Activated naive CD8-positive, alpha-beta T cell treated with anti-CD3 and anti-CD28 coated beads for 36 hours (primary cell): Measurements from ENCODE around the gene C16orf74. TPM values are rescaled to one million over a fixed set of nuclear protein-coding genes. Genes with fewer than 3 reads are reported as not detected.

Experiments used
- DNase-seq: peaks from one replicate; pipeline ENCODE4 v3.0.0; 2021
- H3K27ac Mint-ChIP-seq: one replicate; pipeline ENCODE4 v1.8.0; 2022; ENCODE audit warnings: mild to moderate bottlenecking, moderate library complexity, mixed read lengths
- H3K27me3 Mint-ChIP-seq: one replicate; pipeline ENCODE4 v1.8.0; 2022; ENCODE audit warnings: mild to moderate bottlenecking, mixed read lengths
- H3K36me3 Mint-ChIP-seq: one replicate; pipeline ENCODE4 v1.8.0; 2021; ENCODE audit warnings: mild to moderate bottlenecking, mixed read lengths
- H3K4me1 Mint-ChIP-seq: one replicate; pipeline ENCODE4 v1.8.0; 2021; ENCODE audit warnings: mixed read lengths
- H3K4me3 Mint-ChIP-seq: one replicate; pipeline ENCODE4 v1.8.0; 2022; ENCODE audit warnings: mild to moderate bottlenecking, moderate library complexity, mixed read lengths
- H3K9me3 Mint-ChIP-seq: one replicate; pipeline ENCODE4 v1.8.0; 2022; ENCODE audit warnings: mixed read lengths
- total RNA-seq, 2 experiments: library from RNA; stranded (reverse); gene quantifications; one replicate each; pipeline ENCODE4 v1.2.3, GENCODE V29; 2021

The C16orf74 gene
- total RNA-seq, 2 experiments from 2014 or later, result 1.5 to 1.6 TPM

DNA sequence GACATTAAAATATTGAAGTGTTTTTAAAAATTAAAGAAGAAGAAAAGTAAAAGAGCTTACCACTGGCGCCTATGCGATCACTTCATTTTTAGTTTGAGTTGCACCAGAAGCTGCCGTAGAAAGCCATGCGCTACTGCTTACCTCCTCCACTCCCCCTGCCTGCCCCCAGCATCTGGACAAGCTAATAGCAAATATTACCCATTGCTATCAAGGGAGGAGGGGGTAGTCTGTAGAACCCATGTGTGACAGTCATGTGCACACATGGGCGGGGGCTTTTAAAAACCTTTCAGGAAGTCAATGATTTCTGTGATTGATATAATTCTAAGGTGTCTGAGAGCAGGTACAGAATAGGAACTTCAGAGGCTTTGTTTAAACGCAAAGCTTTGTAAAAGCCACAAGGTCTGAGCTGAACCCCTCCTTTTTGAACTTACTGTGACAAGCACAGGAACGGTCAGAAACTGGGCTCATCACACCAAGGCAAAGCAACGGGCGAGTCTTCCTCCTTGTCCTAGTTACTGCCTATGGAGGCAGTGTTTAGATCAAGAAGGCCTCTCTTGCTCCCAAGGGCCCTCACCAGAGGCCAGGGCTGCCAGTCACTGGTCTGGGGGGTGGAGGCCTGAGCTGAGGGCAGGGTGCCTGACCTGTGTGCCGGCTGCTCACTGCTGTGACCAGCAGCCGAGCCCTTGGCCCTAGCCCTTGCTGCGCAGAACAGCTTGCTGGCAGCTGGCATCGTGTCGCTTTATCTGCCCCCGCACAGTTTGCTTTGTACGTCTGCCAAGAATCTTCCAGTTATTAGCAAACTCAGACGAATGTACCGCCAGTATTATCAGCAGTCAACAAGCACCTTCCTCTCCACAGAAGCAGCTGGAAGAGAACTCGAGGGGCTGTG is 77.1 kb downstream of the C16orf74 start:
- Mint-ChIP-seq H3K27me3 (no peaks in the 10 kb centered on the region), H3K4me3 (no peak overlapping the region), H3K4me1 (peaks cover 16% of the 10 kb centered on the region), H3K27ac (no peak overlapping the region), H3K36me3 (peaks cover 17% of the 10 kb centered on the region), H3K9me3 (no peaks in the 10 kb centered on the region)
- no peak for DNase-seq

DNA sequence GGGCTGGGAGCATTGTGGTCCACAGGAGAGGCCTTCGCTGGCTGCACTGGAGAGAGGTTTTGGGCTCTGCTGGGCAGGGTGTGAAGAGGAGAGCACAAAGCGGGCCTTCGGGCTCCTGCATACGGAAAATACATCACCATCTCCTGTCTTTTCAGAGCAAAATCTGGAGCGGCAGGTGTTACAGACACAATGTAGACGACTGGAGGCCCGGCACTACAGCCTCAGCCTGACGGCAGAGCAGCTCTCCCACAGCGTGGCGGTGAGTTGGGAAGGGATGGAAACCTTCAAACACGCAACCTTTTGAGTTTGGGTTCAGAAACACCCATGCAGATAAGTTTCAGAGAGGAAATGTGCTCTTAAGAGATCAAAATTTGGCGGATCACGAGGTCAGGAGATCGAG is 80.1 kb downstream of the C16orf74 start:
- H3K27me3 Mint-ChIP-seq, result no peaks in the 10 kb centered on the region
- H3K9me3 Mint-ChIP-seq, result no peaks in the 10 kb centered on the region
- no peak for DNase-seq
- H3K4me3 Mint-ChIP-seq, result no peak overlapping the region
- H3K36me3 Mint-ChIP-seq, result peaks cover 18% of the 10 kb centered on the region
- peak overlapping the region; percentile 67 for H3K27ac Mint-ChIP-seq
- H3K4me1 Mint-ChIP-seq, result peaks cover 8% of the 10 kb centered on the region

DNA sequence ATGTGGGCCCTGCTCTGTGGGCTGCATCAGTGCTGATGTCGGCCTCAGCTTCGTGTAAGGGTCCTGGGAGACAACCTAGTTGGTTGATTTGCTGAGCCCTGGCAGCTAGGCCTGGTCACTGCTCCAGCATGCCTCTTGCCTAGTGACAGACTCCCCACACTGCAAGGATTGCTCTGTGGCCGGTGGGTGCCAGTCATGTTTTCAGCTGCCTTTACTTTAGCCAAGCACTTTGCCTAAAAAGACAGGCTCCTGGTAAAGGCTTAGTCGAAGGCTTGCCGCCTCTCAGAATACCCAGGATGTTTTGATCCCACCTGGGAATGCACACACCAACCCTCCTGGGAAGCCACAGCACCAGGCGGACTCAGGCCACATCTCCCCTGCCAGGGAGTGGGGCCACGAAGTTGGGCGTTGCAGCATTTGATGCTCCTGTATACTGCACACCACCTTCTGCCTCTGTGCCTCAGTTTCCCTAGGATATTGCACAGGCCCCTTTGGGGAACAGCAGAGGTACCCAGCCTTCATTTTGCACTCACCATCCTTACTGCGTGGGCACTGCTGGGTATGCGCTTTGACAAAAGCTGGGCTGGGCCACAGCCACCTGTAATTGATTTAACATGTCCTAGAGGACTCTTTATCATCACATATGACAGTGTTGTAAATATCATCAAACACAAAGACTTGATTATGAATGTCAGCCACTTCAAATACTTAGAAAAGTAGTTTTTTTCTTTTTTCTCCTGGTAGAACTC is 82.0 kb downstream of the C16orf74 start:
- Mint-ChIP-seq H3K4me1 (peaks cover 1% of the 10 kb centered on the region), H3K9me3 (no peaks in the 10 kb centered on the region), H3K27ac (no peak overlapping the region), H3K4me3 (no peak overlapping the region), H3K27me3 (no peaks in the 10 kb centered on the region), H3K36me3 (peaks cover 12% of the 10 kb centered on the region)
- DNase-seq, result no peak

DNA sequence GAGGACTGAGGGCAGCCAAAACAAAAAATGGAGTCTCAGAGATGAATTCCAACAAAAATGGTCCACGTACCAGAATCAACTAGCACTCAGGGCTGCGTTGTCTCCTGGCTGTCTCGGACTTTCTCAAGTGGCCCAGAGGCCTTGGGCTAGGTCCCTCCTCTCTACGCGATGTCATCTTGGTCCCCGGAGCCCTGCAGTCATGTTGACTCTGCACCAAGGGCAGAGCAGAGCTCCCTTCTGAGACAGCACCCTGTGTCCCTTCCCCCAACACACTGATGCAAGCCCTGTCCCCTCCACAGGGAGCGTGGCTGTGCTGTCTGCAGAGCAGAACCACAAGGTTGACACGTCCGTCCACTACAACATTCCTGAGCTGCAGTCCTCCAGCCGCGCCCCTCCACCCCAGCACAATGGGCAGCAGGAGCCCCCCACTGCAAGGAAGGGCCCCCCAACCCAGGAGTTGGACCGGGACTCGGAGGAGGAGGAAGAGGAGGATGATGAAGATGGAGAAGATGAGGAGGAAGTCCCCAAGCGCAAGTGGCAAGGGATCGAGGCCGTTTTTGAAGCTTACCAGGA is 83.0 kb downstream of the C16orf74 start:
- H3K4me1 Mint-ChIP-seq, result peaks cover 1% of the 10 kb centered on the region
- H3K36me3 Mint-ChIP-seq, result peaks cover 12% of the 10 kb centered on the region
- no peaks in the 10 kb centered on the region for H3K27me3 Mint-ChIP-seq
- H3K27ac Mint-ChIP-seq, result no peak overlapping the region
- DNase-seq, result no peak
- H3K4me3 Mint-ChIP-seq, result no peak overlapping the region
- no peaks in the 10 kb centered on the region for H3K9me3 Mint-ChIP-seq

DNA sequence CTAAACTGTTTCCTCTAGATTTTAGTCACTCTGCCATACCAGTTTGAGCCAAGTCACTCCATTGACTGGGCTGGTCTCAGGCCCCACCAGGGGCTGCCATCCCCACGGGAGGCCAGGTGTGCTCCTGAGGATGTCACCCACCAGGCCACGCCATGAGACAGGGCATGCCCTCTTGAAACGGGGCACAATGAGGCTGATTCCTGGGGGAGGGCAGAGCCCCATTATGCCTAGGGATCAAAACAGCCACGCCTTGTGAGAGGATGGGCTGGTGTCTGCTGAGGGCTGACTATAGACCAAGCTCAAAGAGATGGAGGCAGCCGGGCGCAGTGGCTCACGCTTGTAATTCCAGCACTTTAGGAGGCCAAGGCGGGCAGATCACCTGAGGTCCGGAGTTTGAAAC is 83.6 kb downstream of the C16orf74 start:
- Mint-ChIP-seq H3K27ac (peak overlapping the region; percentile 20), H3K36me3 (peaks cover 9% of the 10 kb centered on the region)

DNA sequence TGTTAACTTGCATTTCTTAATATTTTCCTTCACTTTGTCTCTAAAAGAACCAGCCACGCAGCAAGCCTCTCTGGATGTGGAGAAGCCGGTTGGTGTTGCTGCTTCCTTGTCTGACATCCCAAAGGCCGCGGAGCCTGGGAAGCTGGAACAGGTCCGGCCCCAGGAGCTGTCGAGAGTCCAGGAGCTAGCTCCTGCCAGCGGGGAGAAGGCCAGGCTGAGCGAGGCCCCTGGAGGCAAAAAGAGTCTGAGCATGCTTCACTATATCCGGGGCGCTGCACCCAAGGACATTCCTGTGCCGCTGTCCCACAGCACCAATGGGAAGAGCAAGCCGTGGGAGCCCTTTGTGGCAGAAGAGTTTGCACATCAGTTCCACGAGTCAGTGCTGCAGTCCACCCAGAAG is 85.0 kb downstream of the C16orf74 start:
- no peak overlapping the region for H3K27ac Mint-ChIP-seq
- DNase-seq, result no peak
- no peaks in the 10 kb centered on the region for H3K9me3 Mint-ChIP-seq
- no peak overlapping the region for H3K4me3 Mint-ChIP-seq
- H3K4me1 Mint-ChIP-seq, result peaks cover 1% of the 10 kb centered on the region
- H3K27me3 Mint-ChIP-seq, result no peaks in the 10 kb centered on the region
- peaks cover 8% of the 10 kb centered on the region for H3K36me3 Mint-ChIP-seq

More for the DNA sequence above, 83.6 kb downstream of the C16orf74 start:
- no peak overlapping the region for H3K4me3 Mint-ChIP-seq
- H3K9me3 Mint-ChIP-seq, result no peaks in the 10 kb centered on the region
- H3K27me3 Mint-ChIP-seq, result no peaks in the 10 kb centered on the region
- no peak for DNase-seq
- peaks cover 1% of the 10 kb centered on the region for H3K4me1 Mint-ChIP-seq

DNA sequence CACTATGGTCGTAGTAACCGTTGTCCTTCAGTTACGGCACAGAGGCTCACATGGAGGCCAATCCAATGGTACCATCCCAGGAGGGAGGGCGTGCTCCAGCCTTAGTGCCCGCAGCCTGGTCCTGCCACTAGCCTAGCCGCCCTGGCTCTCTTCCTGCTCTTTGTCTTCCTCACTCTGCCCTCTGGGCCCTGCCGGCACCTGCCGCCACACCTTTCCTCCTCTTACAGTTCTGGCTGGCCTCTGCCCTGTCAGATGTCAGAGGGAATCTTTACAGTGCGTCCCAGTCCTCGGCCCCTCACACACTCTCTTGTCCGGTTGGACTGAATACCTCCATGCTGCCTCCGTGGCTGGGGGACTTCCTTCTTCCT is 85.5 kb downstream of the C16orf74 start:
- peaks cover 1% of the 10 kb centered on the region for H3K4me1 Mint-ChIP-seq
- H3K27ac Mint-ChIP-seq, result peak overlapping the region; percentile 34
- H3K36me3 Mint-ChIP-seq, result peaks cover 4% of the 10 kb centered on the region
- DNase-seq, result no peak
- H3K27me3 Mint-ChIP-seq, result no peaks in the 10 kb centered on the region
- H3K9me3 Mint-ChIP-seq, result no peaks in the 10 kb centered on the region
- H3K4me3 Mint-ChIP-seq, result no peak overlapping the region

DNA sequence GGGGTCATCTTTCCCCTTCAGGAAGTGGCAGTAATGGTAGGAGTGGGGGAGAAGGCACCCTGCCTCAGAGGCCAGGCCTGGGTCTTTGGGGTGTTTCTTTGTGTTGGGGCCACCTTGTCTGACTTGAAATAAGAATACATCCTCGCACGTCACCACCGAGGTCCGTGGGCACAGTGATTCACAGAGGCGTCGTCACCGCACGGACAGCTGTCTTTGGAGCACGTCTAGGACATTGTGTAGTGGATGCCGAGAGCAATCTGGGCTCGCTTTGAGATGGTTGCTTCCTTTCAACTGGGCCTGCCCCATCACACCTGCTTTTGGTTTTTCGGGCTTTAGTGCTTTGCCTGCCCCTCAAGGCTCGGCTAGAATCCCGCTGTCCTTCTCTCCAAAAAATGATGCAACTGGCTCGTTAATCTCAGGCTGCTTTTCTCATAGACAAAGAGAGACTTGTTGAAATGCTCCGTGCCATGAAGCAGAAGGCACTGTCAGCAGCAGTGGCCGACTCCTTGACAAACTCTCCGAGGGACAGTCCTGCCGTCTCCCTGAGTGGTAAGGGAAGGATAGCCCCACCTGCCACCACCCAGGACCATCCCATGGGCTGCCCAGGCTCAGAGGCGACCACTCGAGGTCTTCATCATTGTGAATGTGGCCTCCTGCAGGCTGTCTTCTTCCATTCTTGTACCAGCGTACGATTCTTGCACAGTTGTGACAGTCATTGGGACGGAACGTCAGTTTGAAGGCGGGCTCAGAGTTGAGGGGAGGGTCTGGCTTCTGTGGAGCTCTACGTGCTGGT is 86.1 kb downstream of the C16orf74 start:
- Mint-ChIP-seq H3K4me1 (peaks cover 1% of the 10 kb centered on the region), H3K27me3 (no peaks in the 10 kb centered on the region), H3K36me3 (peaks cover 3% of the 10 kb centered on the region), H3K9me3 (no peaks in the 10 kb centered on the region), H3K27ac (no peak overlapping the region), H3K4me3 (no peak overlapping the region)
- no peak for DNase-seq

DNA sequence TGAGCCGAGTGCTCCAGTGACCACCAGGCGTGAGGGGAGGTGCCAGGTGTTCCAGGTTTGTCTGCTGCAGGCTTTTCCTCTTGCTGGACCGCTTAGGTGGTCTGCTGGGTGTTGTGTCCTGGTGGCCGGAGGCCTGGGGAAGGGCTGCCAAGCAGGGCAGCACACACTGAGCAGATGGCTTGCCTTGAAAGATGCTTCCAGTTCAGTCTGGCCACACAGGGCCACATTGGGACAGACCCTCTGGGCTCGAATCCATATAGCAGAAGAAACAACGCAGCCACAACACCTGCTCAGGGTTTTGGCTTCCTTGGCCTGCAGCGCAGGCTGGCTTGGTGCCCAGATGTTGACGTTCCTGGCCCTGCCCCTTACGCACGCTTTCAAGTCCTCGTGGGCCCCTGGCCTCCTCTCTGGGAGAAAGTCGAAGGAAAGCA is 87.0 kb downstream of the C16orf74 start:
- H3K4me3 Mint-ChIP-seq, result no peak overlapping the region
- H3K36me3 Mint-ChIP-seq, result peaks cover 5% of the 10 kb centered on the region
- no peaks in the 10 kb centered on the region for H3K27me3 Mint-ChIP-seq
- no peak for DNase-seq
- H3K27ac Mint-ChIP-seq, result no peak overlapping the region
- H3K9me3 Mint-ChIP-seq, result no peaks in the 10 kb centered on the region
- peaks cover 1% of the 10 kb centered on the region for H3K4me1 Mint-ChIP-seq

DNA sequence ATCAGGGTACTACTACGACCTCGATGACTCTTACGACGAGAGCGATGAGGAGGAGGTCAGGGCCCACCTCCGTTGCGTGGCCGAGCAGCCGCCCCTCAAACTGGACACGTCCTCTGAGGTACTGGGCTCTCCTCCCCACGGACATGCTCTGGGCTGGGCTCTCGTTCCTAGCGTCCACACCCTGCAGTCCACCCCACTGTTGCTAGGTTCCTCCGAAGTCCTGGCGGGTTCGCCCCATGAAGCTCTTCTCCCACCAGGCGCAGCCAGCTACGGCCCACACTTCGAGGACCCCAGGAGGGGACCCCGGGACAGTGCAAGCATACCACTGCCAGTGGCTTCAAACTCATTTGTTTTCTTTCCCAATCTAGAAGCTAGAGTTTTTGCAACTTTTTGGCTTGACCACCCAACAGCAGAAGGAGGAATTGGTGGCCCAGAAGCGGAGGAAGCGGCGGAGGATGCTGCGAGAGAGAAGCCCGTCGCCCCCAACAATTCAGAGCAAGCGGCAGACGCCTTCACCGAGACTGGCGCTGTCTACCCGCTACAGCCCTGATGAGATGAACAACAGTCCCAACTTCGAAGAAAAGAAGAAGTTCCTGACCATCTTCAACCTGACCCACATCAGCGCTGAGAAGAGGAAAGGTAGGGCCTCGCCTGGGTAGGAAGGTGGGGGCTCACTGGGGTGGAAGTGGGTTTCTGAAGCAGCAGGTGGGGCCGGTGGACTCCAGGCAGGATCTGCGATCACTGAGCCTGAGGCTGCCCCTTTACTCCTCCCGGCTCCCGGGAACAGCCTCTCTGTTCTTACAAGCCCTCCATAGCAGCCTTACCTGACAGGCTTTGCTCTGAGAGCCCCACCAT is 87.7 kb downstream of the C16orf74 start:
- Mint-ChIP-seq H3K27me3 (no peaks in the 10 kb centered on the region), H3K27ac (no peak overlapping the region), H3K4me1 (peaks cover 1% of the 10 kb centered on the region), H3K4me3 (no peak overlapping the region), H3K9me3 (no peaks in the 10 kb centered on the region), H3K36me3 (peaks cover 5% of the 10 kb centered on the region)
- DNase-seq, result no peak

DNA sequence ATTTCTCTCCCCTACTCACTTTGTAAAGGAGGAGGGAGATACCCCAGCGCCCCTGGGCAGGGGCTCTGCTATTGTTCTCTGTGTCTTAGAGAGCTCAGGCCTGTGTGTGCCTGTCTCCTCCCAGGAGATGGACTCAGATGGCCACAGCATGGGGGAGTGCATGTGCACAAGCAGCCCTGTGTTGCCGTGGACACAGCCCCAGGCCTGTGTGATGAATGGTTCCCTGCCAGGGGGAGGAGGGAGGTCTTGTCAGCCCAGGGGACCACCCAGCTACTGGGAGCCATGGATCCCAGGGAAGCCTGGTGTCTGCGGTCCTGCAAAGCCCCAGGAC is 88.4 kb downstream of the C16orf74 start:
- Mint-ChIP-seq H3K27me3 (no peaks in the 10 kb centered on the region), H3K4me3 (no peak overlapping the region), H3K4me1 (peaks cover 1% of the 10 kb centered on the region), H3K27ac (no peak overlapping the region), H3K36me3 (peaks cover 5% of the 10 kb centered on the region), H3K9me3 (no peaks in the 10 kb centered on the region)
- DNase-seq, result no peak

DNA sequence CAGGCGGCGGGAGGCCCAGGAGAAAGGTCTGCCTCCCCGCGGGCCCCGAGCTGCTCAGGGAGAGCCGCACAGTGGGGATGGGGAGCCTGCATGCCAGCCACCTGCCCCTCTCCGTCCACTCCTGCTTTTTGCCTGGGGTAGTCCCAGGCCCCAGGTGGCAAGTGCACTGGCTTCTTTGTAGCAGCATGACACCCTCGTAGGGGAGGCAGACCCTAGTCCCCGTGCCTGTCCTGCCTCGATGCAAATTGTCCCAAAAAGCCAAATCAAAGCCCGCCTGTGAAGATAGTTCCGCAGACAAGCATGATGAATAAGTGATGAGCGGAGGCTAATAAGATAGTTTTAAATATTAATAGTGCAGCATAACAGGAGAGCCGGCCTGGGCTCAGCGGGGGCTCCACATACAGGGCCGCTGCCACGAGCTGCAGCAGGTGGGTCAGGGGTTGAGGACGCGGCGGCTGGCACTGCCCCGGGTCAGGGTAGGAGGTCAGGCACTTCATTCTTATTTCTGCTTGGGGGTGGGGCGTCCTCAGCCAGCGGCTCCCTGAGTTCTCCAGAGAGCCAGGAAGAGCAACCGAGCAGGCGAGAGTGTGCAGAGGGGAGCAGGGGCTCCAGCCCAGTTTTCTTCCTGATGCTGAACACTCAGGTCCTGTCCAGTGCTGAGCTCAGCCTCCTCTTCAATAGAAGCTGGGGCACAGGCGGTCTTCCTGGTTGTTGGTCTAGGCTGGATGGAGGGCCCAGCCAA is 89.0 kb downstream of the C16orf74 start:
- Mint-ChIP-seq H3K27me3 (no peaks in the 10 kb centered on the region), H3K36me3 (peaks cover 5% of the 10 kb centered on the region), H3K4me3 (no peak overlapping the region), H3K9me3 (no peaks in the 10 kb centered on the region), H3K4me1 (no peaks in the 10 kb centered on the region), H3K27ac (no peak overlapping the region)
- DNase-seq, result no peak

DNA sequence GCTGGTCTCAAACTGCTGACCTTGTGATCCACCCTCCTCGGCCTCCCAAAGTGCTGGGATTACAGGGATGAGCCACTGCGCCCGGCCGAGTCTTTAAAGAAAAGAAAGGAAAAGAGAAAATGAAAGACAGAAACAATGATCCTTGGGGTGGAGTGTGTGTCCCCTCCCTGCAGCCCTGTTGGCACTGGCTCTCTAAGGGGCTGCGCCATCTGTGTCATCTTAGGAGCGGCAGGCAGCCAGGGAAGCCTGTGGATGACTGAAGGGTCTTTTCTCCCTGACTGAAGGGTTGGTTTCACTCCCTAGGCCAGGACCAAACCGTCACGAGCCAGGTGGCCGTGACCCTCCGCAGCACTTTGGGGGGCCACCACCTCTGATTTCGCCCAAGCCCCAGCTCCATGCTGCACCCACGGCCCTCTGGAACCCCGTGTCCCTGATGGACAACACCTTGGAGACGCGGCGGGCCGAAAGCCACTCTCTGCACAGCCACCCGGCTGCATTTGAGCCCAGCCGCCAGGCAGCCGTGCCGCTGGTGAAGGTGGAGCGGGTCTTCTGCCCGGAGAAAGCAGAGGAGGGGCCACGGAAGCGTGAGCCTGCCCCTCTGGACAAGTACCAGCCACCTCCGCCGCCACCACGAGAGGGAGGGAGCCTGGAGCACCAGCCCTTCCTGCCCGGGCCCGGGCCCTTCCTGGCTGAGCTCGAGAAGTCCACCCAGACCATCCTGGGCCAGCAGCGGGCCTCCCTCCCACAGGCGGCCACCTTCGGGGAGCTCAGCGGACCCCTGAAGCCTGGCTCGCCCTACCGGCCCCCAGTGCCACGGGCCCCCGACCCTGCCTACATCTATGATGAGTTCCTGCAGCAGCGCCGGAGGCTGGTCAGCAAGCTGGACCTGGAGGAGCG is 89.8 kb downstream of the C16orf74 start:
- no peak for DNase-seq
- no peak overlapping the region for H3K4me3 Mint-ChIP-seq
- no peaks in the 10 kb centered on the region for H3K27me3 Mint-ChIP-seq
- peaks cover 6% of the 10 kb centered on the region for H3K36me3 Mint-ChIP-seq
- no peaks in the 10 kb centered on the region for H3K9me3 Mint-ChIP-seq
- H3K4me1 Mint-ChIP-seq, result no peaks in the 10 kb centered on the region
- no peak overlapping the region for H3K27ac Mint-ChIP-seq
